GM13977 (cell line): Measurements from ENCODE around the gene MPST.

Experiments
- DNase-seq: peaks from one replicate; pipeline ENCODE4 v3.0.0; 2012; ENCODE audit warnings: low spot score
- CTCF ChIP-seq: IDR thresholded peaks from 2 replicates; pipeline ENCODE4 v1.5.1; 2012; ENCODE audit warnings: mild to moderate bottlenecking, control low read depth; ENCODE audit not compliant: insufficient read depth; ENCODE audit errors: extremely low read depth, missing control alignments
- in situ Hi-C: fragments of 300-500 bp; cut with MboI; formaldehyde crosslinking; loops from one replicate; pipeline ENCODE4 v1.12.0; 2022; ENCODE audit warnings: low sequenced_read_pairs, low pct_unique_long_range_greater_than_20kb, mixed read lengths, inconsistent platforms; ENCODE audit not compliant: unreplicated experiment

Gene MPST

GRCh38 chr22:37036655-37037377 lies 17.3 kb downstream of the MPST start:
- in situ Hi-C loops = no loop called here
- no peak for TF ChIP-seq CTCF
- DNase-seq = no peak

- DNase-seq = no peak
- TF ChIP-seq CTCF = no peak
- in situ Hi-C loops = no loop called here
Observed at GRCh38 chr22:37037669-37038068, 18.1 kb downstream of the MPST start.

GRCh38 chr22:37039466-37039865 lies 19.9 kb downstream of the MPST start:
- no peak for TF ChIP-seq CTCF
- in situ Hi-C loops = no loop called here
- no peak for DNase-seq

GRCh38 chr22:37043209-37043827 lies 23.8 kb downstream of the MPST start:
- in situ Hi-C loops = no loop called here
- no peak for TF ChIP-seq CTCF
- DNase-seq = no peak

GRCh38 chr22:37043828-37044538 lies 24.4 kb downstream of the MPST start:
- peak; percentile 85 for TF ChIP-seq CTCF
- DNase-seq = peak; percentile 90
- in situ Hi-C loops = no loop called here

GRCh38 chr22:37044634-37045625 lies 25.4 kb downstream of the MPST start:
- DNase-seq = no peak
- in situ Hi-C loops = no loop called here
- TF ChIP-seq CTCF = no peak
